IPS DF 6.9 (cell line): Measurements from ENCODE around the gene THRSP.
"Not testable (repeated sequence)": the region's sequence is repeated elsewhere in the genome, so short reads cannot be mapped to it uniquely, and the experiment has no call there.

ENCODE experiments used
- DNase-seq: peaks from one replicate; pipeline ENCODE4 v3.0.0-alpha.2; 2013; ENCODE audit warnings: low read depth, low spot score
- H3K27ac ChIP-seq: one replicate; pipeline ENCODE4 v1.5.1; 2013; ENCODE audit warnings: low read length, control low read depth
- H3K27me3 ChIP-seq: 2 replicates; pipeline ENCODE4 v1.6.1; 2013; ENCODE audit warnings: mild to moderate bottlenecking, low read length; ENCODE audit not compliant: control insufficient read depth, insufficient read depth
- H3K36me3 ChIP-seq: 2 replicates; pipeline ENCODE4 v1.6.1; 2013; ENCODE audit warnings: low read length; ENCODE audit not compliant: control insufficient read depth, insufficient read depth
- H3K4me1 ChIP-seq: 2 replicates; pipeline ENCODE4 v1.6.1; 2013; ENCODE audit warnings: low read length; ENCODE audit not compliant: control insufficient read depth, insufficient read depth
- H3K4me3 ChIP-seq: 2 replicates; pipeline ENCODE4 v1.5.1; 2013; ENCODE audit warnings: mild to moderate bottlenecking, low read length
- H3K9me3 ChIP-seq: 2 replicates; pipeline ENCODE4 v1.6.1; 2013; ENCODE audit warnings: low read length, inconsistent platforms; ENCODE audit not compliant: control insufficient read depth, insufficient read depth
- WGBS: extraction: QIAGEN DNeasy Blood & Tissue Kit; methylation state at CpG from one replicate; pipeline ENCODE4 v1.1.7; 2013; ENCODE audit warnings: mixed read lengths, missing lambda C conversion rate; ENCODE audit not compliant: insufficient read length, insufficient coverage; 5-methylcytosine and 5-hydroxymethylcytosine counted together

THRSP gene

GRCh38 chr11:78079232-78080083 is 15.8 kb downstream of the THRSP start, which contains the start of gene NDUFC2:
Gene NDUFC2 (minus strand): TSS chr11:78079862. CDS start chr11:78079744, 118 bp downstream.
- Histone ChIP-seq H3K9me3 (no peaks in the 10 kb centered on the region), H3K27me3 (no peaks in the 10 kb centered on the region), H3K4me3 (peak within 1 kb of the TSS; percentile 84), H3K4me1 (no peaks in the 10 kb centered on the region), H3K36me3 (no peaks in the 10 kb centered on the region), H3K27ac (no peak within 1 kb of the TSS)
- no CpG with 5 or more reads among the region's 68 CpGs for WGBS
- DNase-seq: peak; percentile 55

- no peaks in the 10 kb centered on the region for H3K27me3 ChIP-seq
- WGBS: no CpG with 5 or more reads among the region's 23 CpGs
- no peaks in the 10 kb centered on the region for H3K4me1 ChIP-seq
- H3K9me3 ChIP-seq: no peaks in the 10 kb centered on the region
- H3K4me3 ChIP-seq: peak overlapping the region; percentile 84; the same call in 1 of the 2 replicates
- no peak for DNase-seq
- no peak overlapping the region for H3K27ac ChIP-seq
- no peaks in the 10 kb centered on the region for H3K36me3 ChIP-seq
Observed at GRCh38 chr11:78080084-78080817, 16.6 kb downstream of the THRSP start.

- Histone ChIP-seq H3K4me1 (no peaks in the 10 kb centered on the region), H3K27ac (no peak overlapping the region), H3K27me3 (no peaks in the 10 kb centered on the region), H3K36me3 (no peaks in the 10 kb centered on the region), H3K9me3 (no peaks in the 10 kb centered on the region), H3K4me3 (no peak overlapping the region)
- DNase-seq: no peak
- WGBS: no CpG with 5 or more reads among the region's 11 CpGs
Observed at GRCh38 chr11:78080818-78081495, 17.3 kb downstream of the THRSP start.

DNA sequence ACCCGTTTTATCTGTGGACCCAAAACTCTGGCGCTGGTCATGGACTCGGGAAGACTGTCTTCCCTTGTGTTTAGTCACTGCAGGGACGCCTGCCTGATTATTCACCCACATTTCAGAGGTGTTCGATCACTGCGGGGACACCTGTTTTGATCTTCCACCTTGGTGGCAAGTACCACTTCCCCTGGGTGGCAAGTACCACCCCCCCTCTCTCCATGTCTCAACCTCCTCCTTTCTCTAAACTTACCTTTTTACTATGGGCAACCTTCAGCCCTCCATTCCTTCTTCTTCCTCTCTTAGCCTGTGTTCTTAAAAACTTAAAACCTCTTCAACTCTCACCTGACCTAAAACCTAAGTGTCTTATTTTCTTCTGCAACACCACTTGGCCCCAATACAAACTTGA is 17.9 kb downstream of the THRSP start:
- no peaks in the 10 kb centered on the region for H3K27me3 ChIP-seq
- H3K36me3 ChIP-seq: no peaks in the 10 kb centered on the region
- DNase-seq: no peak
- no peak overlapping the region for H3K4me3 ChIP-seq
- no CpG with 5 or more reads among the region's 6 CpGs for WGBS
- H3K27ac ChIP-seq: no peak overlapping the region
- no peaks in the 10 kb centered on the region for H3K4me1 ChIP-seq
- H3K9me3 ChIP-seq: no peaks in the 10 kb centered on the region

DNA sequence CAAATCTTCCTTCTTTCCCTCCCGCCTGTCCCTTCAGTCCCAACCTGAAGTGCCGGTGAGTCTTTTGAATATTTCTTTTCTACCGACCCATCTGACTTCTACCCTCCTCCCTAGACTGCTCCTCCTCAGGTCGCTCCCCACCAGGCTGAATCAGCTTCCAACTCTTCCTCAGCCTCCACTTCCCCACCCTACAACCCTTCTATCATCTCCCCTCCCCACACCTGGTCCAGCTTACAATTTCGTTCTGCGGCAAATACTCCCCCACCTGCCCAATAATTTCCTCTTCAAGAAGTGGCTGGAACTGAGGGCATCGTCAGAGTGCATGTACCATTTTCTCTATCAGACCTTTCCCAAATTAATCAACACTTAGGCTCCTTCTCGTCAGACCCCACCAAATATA is 18.5 kb downstream of the THRSP start:
- Histone ChIP-seq H3K4me3 (no peak overlapping the region), H3K36me3 (no peaks in the 10 kb centered on the region), H3K9me3 (no peaks in the 10 kb centered on the region), H3K4me1 (no peaks in the 10 kb centered on the region), H3K27me3 (no peaks in the 10 kb centered on the region), H3K27ac (no peak overlapping the region)
- no peak for DNase-seq
- no CpG with 5 or more reads among the region's 8 CpGs for WGBS

GRCh38 chr11:78083021-78083420 is 19.4 kb downstream of the THRSP start:
- Histone ChIP-seq H3K9me3 (no peaks in the 10 kb centered on the region), H3K4me3 (no peak overlapping the region), H3K27ac (no peak overlapping the region), H3K27me3 (no peaks in the 10 kb centered on the region), H3K36me3 (no peaks in the 10 kb centered on the region), H3K4me1 (no peaks in the 10 kb centered on the region)
- no CpG with 5 or more reads among the region's 4 CpGs for WGBS
- no peak for DNase-seq

DNA sequence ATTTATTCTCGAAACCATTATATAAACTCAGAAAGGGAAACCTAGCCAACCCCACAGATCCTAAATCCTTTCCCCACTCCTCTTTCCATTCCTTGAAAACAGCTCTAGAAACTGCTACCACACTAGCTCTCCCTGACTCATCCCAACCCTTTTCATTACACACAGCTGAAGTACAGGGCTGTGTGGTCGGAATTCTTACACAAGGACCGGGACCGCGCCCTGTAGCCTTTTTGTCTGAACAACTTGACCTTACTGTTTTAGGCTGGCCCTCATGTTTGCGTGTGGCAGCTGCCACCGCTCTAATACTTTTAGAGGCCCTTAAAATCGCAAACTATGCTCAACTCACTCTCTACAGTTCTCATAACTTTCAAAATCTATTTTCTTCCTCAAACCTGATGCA is 20.8 kb downstream of the THRSP start:
- not testable (repeated sequence) for DNase-seq, H3K4me1 ChIP-seq, H3K4me3 ChIP-seq, H3K36me3 ChIP-seq, H3K27me3 ChIP-seq, H3K27ac ChIP-seq, H3K9me3 ChIP-seq
- 100% methylated on average over 1 of the region's 8 CpGs for WGBS

GRCh38 chr11:78085972-78086371 is 22.3 kb downstream of the THRSP start:
- Histone ChIP-seq H3K27me3 (no peaks in the 10 kb centered on the region), H3K9me3 (no peaks in the 10 kb centered on the region), H3K4me3 (no peak overlapping the region), H3K36me3 (no peaks in the 10 kb centered on the region), H3K27ac (no peak overlapping the region), H3K4me1 (no peaks in the 10 kb centered on the region)
- WGBS: no CpG with 5 or more reads among the region's 3 CpGs
- no peak for DNase-seq

GRCh38 chr11:78086521-78087074 is 22.9 kb downstream of the THRSP start:
- not testable (repeated sequence) for DNase-seq, H3K9me3 ChIP-seq, H3K4me3 ChIP-seq, H3K4me1 ChIP-seq, H3K27me3 ChIP-seq, H3K27ac ChIP-seq, H3K36me3 ChIP-seq
- no CpG with 5 or more reads among the region's 6 CpGs for WGBS

DNA sequence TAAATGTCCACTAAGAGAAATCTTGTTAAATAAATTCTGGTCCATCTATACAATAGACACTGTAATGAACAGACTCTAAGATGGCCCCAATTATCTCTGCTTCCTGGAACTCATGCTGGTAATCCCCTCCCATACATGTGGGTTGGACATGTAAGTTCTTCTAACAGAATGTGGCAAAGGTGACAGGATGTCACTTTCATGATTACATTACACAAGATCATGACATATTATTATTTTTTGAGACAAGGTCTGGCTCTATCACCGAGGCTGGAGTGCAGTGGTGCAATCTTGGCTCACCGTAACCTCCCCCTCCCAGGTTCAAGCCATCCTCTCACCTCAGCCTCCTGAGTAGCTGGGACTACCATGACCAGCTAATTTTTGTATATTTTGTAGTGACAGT is 30.6 kb downstream of the THRSP start:
- Histone ChIP-seq H3K4me3 (no peak overlapping the region), H3K27me3 (no peaks in the 10 kb centered on the region), H3K36me3 (no peaks in the 10 kb centered on the region), H3K27ac (no peak overlapping the region), H3K9me3 (no peaks in the 10 kb centered on the region), H3K4me1 (no peaks in the 10 kb centered on the region)
- DNase-seq: no peak
- WGBS: no CpG with 5 or more reads among the region's 2 CpGs
